GM21825 (cell line): ENCODE results near the gene FDX2.
"Not testable (repeated sequence)": the region's sequence is repeated elsewhere in the genome, so short reads cannot be mapped to it uniquely, and the experiment has no call there.

Source experiments
- ATAC-seq: cut with Tn5 transposase; IDR thresholded peaks from one replicate; pipeline ENCODE4 v1.9.1; 2021; ENCODE audit warnings: mild to moderate bottlenecking, moderate library complexity; ENCODE audit not compliant: unreplicated experiment

FDX2 gene

GRCh38 chr19:10284960-10285278 lies 30.9 kb downstream of the FDX2 start:
- ATAC-seq = no peak

DNA sequence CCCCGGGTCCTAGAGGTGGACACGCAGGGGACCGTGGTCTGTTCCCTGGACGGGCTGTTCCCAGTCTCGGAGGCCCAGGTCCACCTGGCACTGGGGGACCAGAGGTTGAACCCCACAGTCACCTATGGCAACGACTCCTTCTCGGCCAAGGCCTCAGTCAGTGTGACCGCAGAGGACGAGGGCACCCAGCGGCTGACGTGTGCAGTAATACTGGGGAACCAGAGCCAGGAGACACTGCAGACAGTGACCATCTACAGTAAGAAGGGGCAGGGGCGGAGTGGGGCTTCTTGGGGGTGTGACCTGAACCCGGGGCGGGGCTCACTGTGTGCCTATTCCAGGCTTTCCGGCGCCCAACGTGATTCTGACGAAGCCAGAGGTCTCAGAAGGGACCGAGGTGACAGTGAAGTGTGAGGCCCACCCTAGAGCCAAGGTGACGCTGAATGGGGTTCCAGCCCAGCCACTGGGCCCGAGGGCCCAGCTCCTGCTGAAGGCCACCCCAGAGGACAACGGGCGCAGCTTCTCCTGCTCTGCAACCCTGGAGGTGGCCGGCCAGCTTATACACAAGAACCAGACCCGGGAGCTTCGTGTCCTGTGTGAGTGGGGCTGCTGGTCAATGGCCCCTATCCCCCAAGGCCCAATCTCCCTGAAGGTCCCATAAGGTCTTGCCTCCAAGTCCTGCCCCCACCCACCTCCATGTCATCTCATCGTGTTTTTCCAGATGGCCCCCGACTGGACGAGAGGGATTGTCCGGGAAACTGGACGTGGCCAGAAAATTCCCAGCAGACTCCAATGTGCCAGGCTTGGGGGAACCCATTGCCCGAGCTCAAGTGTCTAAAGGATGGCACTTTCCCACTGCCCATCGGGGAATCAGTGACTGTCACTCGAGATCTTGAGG lies 31.5 kb downstream of the FDX2 start:
- ATAC-seq = no peak

- no peak for ATAC-seq
Measured at GRCh38 chr19:10283301-10284064, 32.3 kb downstream of the FDX2 start.

DNA sequence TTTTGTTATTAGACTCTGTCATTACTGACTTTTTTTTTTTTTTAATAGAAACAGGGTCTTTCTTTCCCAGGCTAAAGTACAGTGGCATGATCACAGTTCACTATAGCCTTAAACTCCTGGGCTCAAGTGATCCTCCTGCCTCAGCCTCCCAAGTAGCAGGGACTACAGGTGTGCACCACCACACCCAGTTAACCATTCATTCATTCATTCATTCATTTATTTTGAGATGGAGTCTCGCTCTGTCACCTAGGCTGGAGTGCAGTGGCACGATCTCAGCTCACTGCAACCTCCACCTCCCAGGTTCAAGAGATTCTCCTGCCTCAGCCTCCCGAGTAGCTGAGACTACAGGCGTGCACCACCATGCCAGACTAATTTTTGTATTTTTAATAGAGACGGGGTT lies 33.8 kb downstream of the FDX2 start:
- ATAC-seq = not testable (repeated sequence)

DNA sequence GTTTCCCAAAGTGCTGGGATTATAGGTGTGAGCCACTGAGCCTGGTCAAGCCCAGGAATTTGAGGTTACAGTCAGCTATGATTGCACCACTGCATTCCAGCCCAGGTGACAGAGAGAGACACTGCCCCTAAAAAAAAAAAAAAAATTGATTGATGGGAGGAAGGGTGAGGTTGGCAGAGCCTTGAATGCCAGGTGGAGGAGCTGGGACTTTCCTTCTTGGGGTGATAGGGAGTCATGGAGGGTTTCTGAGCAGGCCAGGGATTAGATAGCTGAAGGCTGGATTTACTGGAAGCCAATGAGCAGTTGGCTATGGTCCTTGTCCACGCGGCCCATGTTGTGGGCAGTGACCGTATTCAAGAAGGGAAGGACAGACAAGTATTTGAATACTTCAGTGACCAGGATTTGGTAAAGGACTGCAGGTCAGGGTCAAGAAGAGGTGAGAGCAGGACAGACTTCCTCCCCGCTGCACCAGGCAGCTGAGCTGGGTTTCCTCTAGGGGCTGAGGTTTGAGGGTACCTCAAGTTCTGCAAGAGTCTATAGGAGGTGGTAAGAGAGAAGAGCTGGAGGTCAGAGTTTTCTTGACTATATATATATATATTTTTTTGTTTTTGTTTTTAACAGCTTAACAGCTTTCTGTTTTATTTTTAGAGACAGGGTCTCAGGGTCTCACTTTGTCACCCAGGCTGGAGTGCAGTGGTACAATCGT lies 35.9 kb downstream of the FDX2 start:
- no peak for ATAC-seq

DNA sequence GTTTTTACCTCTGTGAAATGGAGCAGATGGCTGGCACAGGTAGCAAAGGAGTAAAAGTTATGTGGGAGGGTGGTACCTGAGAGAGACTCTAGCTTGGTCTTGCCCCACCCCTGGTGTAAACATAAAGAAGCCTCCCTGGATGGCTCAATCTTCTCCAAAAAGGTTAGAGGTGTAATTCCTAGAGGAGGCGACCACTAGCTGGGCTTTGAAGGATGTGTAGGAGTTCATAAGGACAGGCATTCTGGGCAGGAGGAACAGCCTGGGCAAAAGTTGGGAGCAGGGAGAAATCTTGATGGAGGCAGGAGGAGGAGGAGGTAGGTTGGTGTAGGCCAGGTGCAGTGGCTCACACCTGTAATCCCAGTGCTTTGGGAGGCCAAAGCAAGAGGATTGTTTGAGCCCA lies 36.9 kb downstream of the FDX2 start:
- no peak for ATAC-seq

DNA sequence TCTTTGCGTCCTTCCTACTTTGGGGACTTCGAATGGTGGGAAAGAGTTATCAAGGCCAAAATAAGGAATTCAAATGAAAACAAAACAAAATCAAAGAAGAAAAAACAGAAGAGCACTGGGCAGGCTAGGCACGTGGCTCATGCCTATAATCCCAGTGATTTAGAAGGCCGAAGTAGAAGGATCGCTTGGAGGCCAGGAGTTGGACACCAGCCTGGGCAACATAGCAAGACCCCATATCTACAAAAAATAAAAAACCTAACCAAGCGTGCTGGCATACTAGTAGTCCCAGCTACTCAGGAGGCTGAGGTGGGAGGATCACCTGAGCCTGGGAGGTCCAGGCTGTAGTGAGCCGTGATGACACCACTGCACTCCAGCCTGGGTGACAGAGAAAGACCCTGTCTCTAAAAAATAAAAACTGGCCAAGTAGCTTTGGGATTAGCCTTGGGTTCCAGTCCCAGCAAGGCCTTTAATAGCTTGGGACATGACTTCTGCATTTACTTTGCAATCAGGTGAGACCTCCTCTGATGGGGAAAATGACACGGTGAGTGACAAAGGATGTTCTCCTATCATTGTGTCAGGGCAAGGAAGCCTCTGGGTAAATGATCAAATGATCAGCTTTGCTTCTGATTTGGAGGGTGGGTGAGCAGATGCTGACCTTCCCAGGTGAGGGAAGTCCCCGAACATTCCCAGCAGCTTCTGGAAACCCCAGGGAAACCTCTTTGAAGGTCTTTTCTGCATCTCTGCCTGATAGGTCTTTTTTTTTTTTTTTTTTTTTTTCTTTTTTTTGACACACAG lies 37.8 kb downstream of the FDX2 start:
- ATAC-seq = no peak

DNA sequence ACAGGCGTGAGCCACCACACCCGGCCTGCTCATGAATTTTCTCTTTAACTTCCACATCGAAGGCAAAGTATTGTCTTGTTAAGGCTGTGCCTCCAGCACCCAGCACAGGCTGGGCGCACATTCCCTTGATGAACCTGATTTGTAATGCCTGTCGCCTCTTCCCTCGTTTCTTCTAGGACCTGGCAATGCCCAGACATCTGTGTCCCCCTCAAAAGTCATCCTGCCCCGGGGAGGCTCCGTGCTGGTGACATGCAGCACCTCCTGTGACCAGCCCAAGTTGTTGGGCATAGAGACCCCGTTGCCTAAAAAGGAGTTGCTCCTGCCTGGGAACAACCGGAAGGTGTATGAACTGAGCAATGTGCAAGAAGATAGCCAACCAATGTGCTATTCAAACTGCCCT lies 41.2 kb downstream of the FDX2 start:
- no peak for ATAC-seq

DNA sequence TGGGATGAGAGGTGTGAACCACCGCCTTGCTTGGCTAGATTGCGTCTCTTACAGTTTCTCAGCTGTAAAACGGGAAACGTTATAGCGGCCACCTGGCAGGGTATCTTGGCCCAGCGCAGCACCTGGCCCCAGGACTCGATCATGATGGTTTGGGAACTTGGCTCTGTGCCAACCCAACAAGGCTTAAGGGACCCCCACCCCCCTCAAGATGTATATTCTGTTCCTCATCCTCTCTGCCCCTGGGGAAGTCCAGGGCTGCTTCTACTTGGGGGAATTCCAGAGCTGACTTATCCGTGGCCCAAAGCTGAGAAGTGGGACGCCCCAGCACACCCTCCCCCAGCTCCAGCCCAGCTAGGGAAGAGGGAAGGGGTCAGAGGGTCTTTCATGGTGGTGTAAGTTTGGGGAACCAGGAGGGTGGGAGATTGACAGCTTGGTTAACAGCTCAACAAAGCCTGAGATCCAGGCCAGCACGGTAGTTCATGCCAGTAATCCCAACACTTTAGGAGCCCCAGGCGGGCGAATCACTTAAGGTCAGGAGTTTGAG lies 44.2 kb downstream of the FDX2 start:
- ATAC-seq = peak; percentile 11

DNA sequence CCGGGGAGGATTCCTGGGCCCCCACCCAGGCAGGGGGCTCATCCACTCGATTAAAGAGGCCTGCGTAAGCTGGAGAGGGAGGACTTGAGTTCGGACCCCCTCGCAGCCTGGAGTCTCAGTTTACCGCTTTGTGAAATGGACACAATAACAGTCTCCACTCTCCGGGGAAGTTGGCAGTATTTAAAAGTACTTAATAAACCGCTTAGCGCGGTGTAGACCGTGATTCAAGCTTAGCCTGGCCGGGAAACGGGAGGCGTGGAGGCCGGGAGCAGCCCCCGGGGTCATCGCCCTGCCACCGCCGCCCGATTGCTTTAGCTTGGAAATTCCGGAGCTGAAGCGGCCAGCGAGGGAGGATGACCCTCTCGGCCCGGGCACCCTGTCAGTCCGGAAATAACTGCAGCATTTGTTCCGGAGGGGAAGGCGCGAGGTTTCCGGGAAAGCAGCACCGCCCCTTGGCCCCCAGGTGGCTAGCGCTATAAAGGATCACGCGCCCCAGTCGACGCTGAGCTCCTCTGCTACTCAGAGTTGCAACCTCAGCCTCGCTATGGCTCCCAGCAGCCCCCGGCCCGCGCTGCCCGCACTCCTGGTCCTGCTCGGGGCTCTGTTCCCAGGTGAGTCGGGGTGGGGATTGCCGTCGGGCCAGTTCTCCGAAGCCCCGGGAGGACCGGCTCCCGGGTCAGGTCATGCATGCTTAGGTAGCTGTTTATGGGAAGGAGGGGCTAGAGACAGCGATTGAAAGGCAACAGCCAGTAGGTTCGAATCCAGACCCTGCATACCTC lies 45.0 kb downstream of the FDX2 start, which contains the start of gene ICAM1:
TSS of gene ICAM1 (plus strand) at position 505 of the 779 bp plus-strand sequence. CDS start at position 545, 40 bp downstream.
- peak; percentile 44 for ATAC-seq

GRCh38 chr19:10270180-10270615 lies 45.6 kb downstream of the FDX2 start:
- peak; percentile 38 for ATAC-seq

- peak; percentile 41 for ATAC-seq
Measured at GRCh38 chr19:10269333-10270179, 46.3 kb downstream of the FDX2 start.

DNA sequence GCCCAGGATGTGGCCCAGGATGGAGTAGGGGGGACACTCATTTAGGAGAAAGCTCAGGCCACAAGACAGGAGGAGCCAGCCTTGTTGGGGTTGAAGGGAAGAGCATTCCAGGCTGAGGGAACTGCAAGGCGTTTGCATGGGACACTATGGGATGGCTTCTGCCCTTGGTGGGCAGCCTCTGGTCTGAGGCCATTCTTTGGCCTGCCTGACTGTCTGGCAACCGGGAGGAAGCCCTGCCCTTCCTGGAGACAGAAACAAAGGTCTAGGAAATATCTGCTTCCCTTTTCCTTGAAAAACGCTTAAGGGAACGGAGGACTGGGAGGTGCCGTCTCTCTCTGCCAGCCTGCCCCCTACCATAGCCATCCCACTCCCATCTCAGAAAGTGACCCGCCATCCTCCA lies 47.7 kb downstream of the FDX2 start:
- ATAC-seq = no peak

GRCh38 chr19:10266706-10267105 lies 49.1 kb downstream of the FDX2 start:
- ATAC-seq = no peak

DNA sequence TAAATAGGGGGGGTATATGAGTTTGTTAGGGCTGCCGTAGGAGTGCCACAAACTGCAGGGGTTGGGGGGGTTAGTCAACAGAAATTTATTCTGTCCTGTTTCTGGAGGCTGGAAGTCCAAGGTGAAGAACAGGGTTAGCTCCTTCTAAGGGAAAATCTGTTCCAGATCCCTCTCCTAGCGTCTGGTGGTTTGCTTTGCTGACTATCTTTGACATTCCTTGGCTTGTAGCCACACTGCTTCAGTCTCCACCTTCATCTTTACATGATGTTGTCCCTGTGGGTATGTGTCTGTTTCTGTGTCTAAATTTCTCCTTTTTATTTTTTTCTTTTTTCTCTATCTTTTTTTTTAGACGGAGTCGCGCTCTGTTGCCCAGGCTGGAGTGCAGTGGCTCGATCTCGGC lies 53.0 kb downstream of the FDX2 start:
- no peak for ATAC-seq

GRCh38 chr19:10260141-10260584 lies 55.7 kb downstream of the FDX2 start:
- ATAC-seq = no peak
